Endothelial cell of umbilical vein (primary cell): Measurements from ENCODE around the gene SEMA4D. TPM values are rescaled to one million over a fixed set of nuclear protein-coding genes. Genes with fewer than 3 reads are reported as not detected.

Source experiments
- BruUV-seq: library from RNA; stranded (reverse); fragments of 400-500 nt; replicated peaks from 2 replicates; lab custom pipeline; 2021; lab: Mats Ljungman, UMichigan
- CTCF ChIA-PET: fragments of 300-600, 350-600 bp; sonication (Branson Sonifier 250); formaldehyde crosslinking; loops from one replicate; lab custom pipeline; 2021; ENCODE audit warnings: antibody characterized with exemption, inconsistent platforms; lab: Charles Lee
- POLR2A ChIA-PET: fragments of 300-600, 350-600 bp; sonication (Branson Sonifier 250); formaldehyde crosslinking; loops from one replicate; lab custom pipeline; 2021; ENCODE audit warnings: antibody characterized with exemption, inconsistent platforms; lab: Charles Lee
- DNase-seq: peaks from one replicate; pipeline ENCODE4 v3.0.0-alpha.2; 2011; ENCODE audit warnings: low read depth, low spot score
- FAIRE-seq: peaks from 2 replicates; lab custom pipeline; 2011; peaks lifted over from hg19 to GRCh38; lab: Jason Lieb, UNC
- H2AFZ ChIP-seq: 2 replicates; pipeline ENCODE4 v1.6.0; 2012; ENCODE audit warnings: low read depth, low read length, control low read depth, inconsistent platforms
- H3K27ac ChIP-seq: 2 replicates; pipeline ENCODE4 v1.5.1; 2011; ENCODE audit warnings: low read depth, mild to moderate bottlenecking, control low read depth, low read length, moderate library complexity; ENCODE audit not compliant: insufficient read depth
- H3K27me3 ChIP-seq, 2 experiments: 2 replicates each; pipeline versions ENCODE4 v1.6.0 to v1.6.1; 2011; ENCODE audit warnings: low read length in 2 of 2, mixed read lengths in 1 of 2; ENCODE audit not compliant: control insufficient read depth in 2 of 2, insufficient read depth in 2 of 2
- H3K36me3 ChIP-seq, 2 experiments: 2 replicates in 1 of 2; 3 replicates in 1 of 2; pipeline ENCODE4 v1.5.1; 2011; ENCODE audit warnings: low read length in 2 of 2, mild to moderate bottlenecking in 1 of 2, moderate library complexity in 1 of 2; ENCODE audit not compliant: control insufficient read depth in 2 of 2, insufficient read depth in 2 of 2; ENCODE audit errors: extremely low read depth in 1 of 2
- H3K4me1 ChIP-seq: 3 replicates; pipeline ENCODE4 v1.5.1; 2011; ENCODE audit warnings: mild to moderate bottlenecking, low read length; ENCODE audit not compliant: control insufficient read depth, insufficient read depth; ENCODE audit errors: extremely low read depth
- H3K4me2 ChIP-seq: 2 replicates; pipeline ENCODE4 v1.6.1; 2011; ENCODE audit warnings: low read length, control low read depth, mixed read lengths; ENCODE audit not compliant: insufficient read depth
- H3K4me3 ChIP-seq, 3 experiments: fragments of 200-600 bp in 1 of 3; sonication (generic), shearing (Covaris generic) in 1 of 3; replicated peaks in 1 of 3; 2 replicates each; pipeline ENCODE4 v1.5.1; 2011 to 2016; ENCODE audit warnings: control low read depth in 3 of 3, low read length in 3 of 3, mild to moderate bottlenecking in 2 of 3, inconsistent platforms in 1 of 3, low read depth in 1 of 3, moderate library complexity in 1 of 3; ENCODE audit not compliant: insufficient read depth in 1 of 3
- H3K79me2 ChIP-seq: 2 replicates; pipeline ENCODE4 v1.6.0; 2012; ENCODE audit warnings: low read length, inconsistent platforms; ENCODE audit not compliant: control insufficient read depth, insufficient read depth
- H3K9ac ChIP-seq: replicated peaks from 2 replicates; pipeline ENCODE3; 2011; ENCODE audit warnings: low read length, control low read depth; ENCODE audit not compliant: insufficient read depth; ENCODE audit errors: extremely low read depth
- H3K9me1 ChIP-seq: replicated peaks from 3 replicates; pipeline ENCODE4 v1.6.0; 2011; ENCODE audit warnings: mild to moderate bottlenecking, low read length; ENCODE audit not compliant: control insufficient read depth, insufficient read depth; ENCODE audit errors: extremely low read depth
- H3K9me3 ChIP-seq: replicated peaks from 2 replicates; pipeline ENCODE4 v1.5.1; 2012; ENCODE audit warnings: low read length, inconsistent platforms; ENCODE audit not compliant: control insufficient read depth, insufficient read depth
- H4K20me1 ChIP-seq: replicated peaks from 2 replicates; pipeline ENCODE3; 2011; ENCODE audit warnings: mild to moderate bottlenecking, low read length; ENCODE audit not compliant: control insufficient read depth, insufficient read depth; ENCODE audit errors: extremely low read depth
- EZH2 ChIP-seq: IDR thresholded peaks from 2 replicates; pipeline ENCODE4 v1.6.1; 2012; ENCODE audit warnings: borderline replicate concordance, low read depth, mild to moderate bottlenecking, moderate library complexity, low read length, inconsistent platforms; ENCODE audit not compliant: severe bottlenecking
- FOS ChIP-seq: IDR thresholded peaks from 2 replicates; pipeline ENCODE4 v1.6.1; 2011; ENCODE audit warnings: mild to moderate bottlenecking, low read length, moderate library complexity, borderline replicate concordance; ENCODE audit not compliant: insufficient read depth
- GATA2 ChIP-seq: IDR thresholded peaks from 2 replicates; pipeline ENCODE4 v1.7.0; 2011; ENCODE audit warnings: low read depth, mild to moderate bottlenecking, moderate library complexity, mixed read lengths, low read length; ENCODE audit not compliant: insufficient read length, insufficient read depth
- JUN ChIP-seq: IDR thresholded peaks from 2 replicates; pipeline ENCODE4 v1.6.1; 2011; ENCODE audit warnings: borderline replicate concordance, low read depth; ENCODE audit not compliant: insufficient read length, insufficient read depth
- MYC ChIP-seq: IDR thresholded peaks from one replicate; pipeline ENCODE4 v1.6.1; 2011; ENCODE audit warnings: mild to moderate bottlenecking, low read depth, low read length
- POLR2A ChIP-seq: IDR thresholded peaks from 2 replicates; pipeline ENCODE4 v1.6.1; 2012; ENCODE audit warnings: low read depth, mild to moderate bottlenecking, control low read depth, low read length
- POLR2AphosphoS5 ChIP-seq: IDR thresholded peaks from 2 replicates; pipeline ENCODE4 v1.6.1; 2012; ENCODE audit warnings: low read depth, mild to moderate bottlenecking, control low read depth, low read length, moderate library complexity; ENCODE audit not compliant: insufficient read depth
- dilution Hi-C: fragments of 300-500 bp; cut with MboI; formaldehyde crosslinking; loops from one replicate; pipeline ENCODE4 v1.15.0; 2019; ENCODE audit warnings: low sequenced_read_pairs; ENCODE audit not compliant: extremely low pct_ligation_motif_present
- intact Hi-C: fragments of 100-400 bp; cut with micrococcal nuclease; formaldehyde crosslinking; loops from one replicate; pipeline ENCODE4 v1.10.0; 2022
- polyA plus RNA-seq, 4 experiments: library from polyadenylated mRNA; depleted of rRNA in 3 of 4; stranded (reverse) in 3 of 4; unstranded in 1 of 4; fragments of >200 nt; gene quantifications; 2 replicates each; pipeline versions ENCODE4 v1.2.1 to v1.2.3, GENCODE V29; 2011 to 2012; ENCODE audit warnings: missing spikeins in 1 of 4
- total RNA-seq: library from RNA; stranded (reverse); gene quantifications from 2 replicates; pipeline ENCODE4 v1.2.3, GENCODE V29; 2021
- TF ChIP-seq, protein P1 (sequence below): IDR thresholded peaks from 2 replicates; pipeline ENCODE4 v1.6.1; 2011; ENCODE audit not compliant: insufficient read depth, insufficient read length
- TF ChIP-seq, protein P2 (sequence below), 2 donors: IDR thresholded peaks; 1 replicate in 1 of 2; 2 replicates in 1 of 2; pipeline ENCODE4 v1.5.1; 2011; ENCODE audit warnings: low read length in 2 of 2, mild to moderate bottlenecking in 2 of 2, moderate library complexity in 2 of 2, control low read depth in 1 of 2, inconsistent platforms in 1 of 2, low read depth in 1 of 2; ENCODE audit not compliant: insufficient read depth in 1 of 2; ENCODE audit errors: extremely low read depth in 1 of 2

SEMA4D gene
- total and polyA plus RNA-seq, 2 donors (not counting 3 experiments of a cell fraction or from before 2014, with no cell fraction given) = 3.9 to 15.7 TPM

DNA sequence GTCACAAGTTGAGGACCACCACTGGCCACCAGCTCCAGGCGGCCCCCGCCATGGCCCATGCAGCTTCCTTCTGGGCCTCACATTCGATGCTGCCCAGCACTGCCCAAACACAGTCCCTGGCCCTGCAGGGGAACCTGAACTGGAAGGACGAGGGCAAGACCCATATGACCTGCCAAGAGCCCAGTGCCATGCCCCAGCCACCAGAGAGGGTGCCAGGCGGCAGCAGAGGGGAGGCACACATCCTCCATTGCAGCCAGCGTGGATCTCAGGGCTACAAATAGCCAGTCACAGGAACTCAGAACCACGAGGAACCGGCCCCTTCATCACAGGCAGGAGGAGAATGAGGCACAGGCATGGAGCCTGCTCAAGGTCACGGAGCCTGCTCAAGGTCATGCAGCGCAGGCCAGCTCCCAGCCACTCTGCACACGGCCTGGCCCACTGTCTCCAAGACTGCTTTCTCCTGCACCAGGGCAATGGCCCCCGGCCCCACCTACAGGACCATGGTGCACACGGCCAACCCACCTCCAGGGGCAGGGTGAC is 69.6 kb downstream of the SEMA4D start:
- ChIA-PET CTCF (interaction anchor here (1.4 to 4.0 kb wide), 2 partner anchors 82 to 121 kb away, joined by 5 to 52 read pairs; no protein-coding TSS in a partner anchor), POLR2A (no interaction called here)
- no peak overlapping the region for H2AFZ ChIP-seq
- peaks cover 14% of the 10 kb centered on the region for H3K4me1 ChIP-seq
- H3K9me1 ChIP-seq = no peaks in the 10 kb centered on the region
- H3K27ac ChIP-seq = no peak overlapping the region
- DNase-seq = no peak
- no peaks in the 10 kb centered on the region for H4K20me1 ChIP-seq
- TF ChIP-seq POLR2A (no peak), FOS (no peak), GATA2 (no peak), JUN (no peak), EZH2 (no peak), POLR2AphosphoS5 (no peak), MYC (no peak)
- TF ChIP-seq, protein P1, sequence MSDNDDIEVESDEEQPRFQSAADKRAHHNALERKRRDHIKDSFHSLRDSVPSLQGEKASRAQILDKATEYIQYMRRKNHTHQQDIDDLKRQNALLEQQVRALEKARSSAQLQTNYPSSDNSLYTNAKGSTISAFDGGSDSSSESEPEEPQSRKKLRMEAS = no peak
- TF ChIP-seq, protein P2, sequence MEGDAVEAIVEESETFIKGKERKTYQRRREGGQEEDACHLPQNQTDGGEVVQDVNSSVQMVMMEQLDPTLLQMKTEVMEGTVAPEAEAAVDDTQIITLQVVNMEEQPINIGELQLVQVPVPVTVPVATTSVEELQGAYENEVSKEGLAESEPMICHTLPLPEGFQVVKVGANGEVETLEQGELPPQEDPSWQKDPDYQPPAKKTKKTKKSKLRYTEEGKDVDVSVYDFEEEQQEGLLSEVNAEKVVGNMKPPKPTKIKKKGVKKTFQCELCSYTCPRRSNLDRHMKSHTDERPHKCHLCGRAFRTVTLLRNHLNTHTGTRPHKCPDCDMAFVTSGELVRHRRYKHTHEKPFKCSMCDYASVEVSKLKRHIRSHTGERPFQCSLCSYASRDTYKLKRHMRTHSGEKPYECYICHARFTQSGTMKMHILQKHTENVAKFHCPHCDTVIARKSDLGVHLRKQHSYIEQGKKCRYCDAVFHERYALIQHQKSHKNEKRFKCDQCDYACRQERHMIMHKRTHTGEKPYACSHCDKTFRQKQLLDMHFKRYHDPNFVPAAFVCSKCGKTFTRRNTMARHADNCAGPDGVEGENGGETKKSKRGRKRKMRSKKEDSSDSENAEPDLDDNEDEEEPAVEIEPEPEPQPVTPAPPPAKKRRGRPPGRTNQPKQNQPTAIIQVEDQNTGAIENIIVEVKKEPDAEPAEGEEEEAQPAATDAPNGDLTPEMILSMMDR (IDR thresholded peaks at IDR 0.05; ENCODE audit: extremely low read depth in 1 of 2, insufficient read depth in 1 of 2, low read depth in 1 of 2, low read length in 2 of 2) = no peak
- H3K9ac ChIP-seq = no peak overlapping the region
- H3K27me3 ChIP-seq = no peaks in the 10 kb centered on the region
- no peaks in the 10 kb centered on the region for H3K9me3 ChIP-seq
- FAIRE-seq = no peak
- H3K36me3 ChIP-seq = no peaks in the 10 kb centered on the region
- dilution Hi-C loops (no loop called here), intact Hi-C loops (no loop called here)
- H3K4me3 ChIP-seq = no peak overlapping the region
- H3K4me2 ChIP-seq = no peak overlapping the region
- no peaks in the 10 kb centered on the region for H3K79me2 ChIP-seq
- BruUV-seq = no TSS peak
